Activated CD4-positive, CD25-positive, alpha-beta regulatory T cell treated with anti-CD3 and anti-CD28 coated beads, Interleukin-2, amount 50 U/mL, for 72 hours (primary cell): ENCODE measurements around the gene TSEN34.
"Not testable (repeated sequence)": the region's sequence is repeated elsewhere in the genome, so short reads cannot be mapped to it uniquely, and the experiment has no call there.

Source experiments
- DNase-seq: peaks from one replicate; pipeline ENCODE4 v3.0.0; 2021

Gene TSEN34

DNA sequence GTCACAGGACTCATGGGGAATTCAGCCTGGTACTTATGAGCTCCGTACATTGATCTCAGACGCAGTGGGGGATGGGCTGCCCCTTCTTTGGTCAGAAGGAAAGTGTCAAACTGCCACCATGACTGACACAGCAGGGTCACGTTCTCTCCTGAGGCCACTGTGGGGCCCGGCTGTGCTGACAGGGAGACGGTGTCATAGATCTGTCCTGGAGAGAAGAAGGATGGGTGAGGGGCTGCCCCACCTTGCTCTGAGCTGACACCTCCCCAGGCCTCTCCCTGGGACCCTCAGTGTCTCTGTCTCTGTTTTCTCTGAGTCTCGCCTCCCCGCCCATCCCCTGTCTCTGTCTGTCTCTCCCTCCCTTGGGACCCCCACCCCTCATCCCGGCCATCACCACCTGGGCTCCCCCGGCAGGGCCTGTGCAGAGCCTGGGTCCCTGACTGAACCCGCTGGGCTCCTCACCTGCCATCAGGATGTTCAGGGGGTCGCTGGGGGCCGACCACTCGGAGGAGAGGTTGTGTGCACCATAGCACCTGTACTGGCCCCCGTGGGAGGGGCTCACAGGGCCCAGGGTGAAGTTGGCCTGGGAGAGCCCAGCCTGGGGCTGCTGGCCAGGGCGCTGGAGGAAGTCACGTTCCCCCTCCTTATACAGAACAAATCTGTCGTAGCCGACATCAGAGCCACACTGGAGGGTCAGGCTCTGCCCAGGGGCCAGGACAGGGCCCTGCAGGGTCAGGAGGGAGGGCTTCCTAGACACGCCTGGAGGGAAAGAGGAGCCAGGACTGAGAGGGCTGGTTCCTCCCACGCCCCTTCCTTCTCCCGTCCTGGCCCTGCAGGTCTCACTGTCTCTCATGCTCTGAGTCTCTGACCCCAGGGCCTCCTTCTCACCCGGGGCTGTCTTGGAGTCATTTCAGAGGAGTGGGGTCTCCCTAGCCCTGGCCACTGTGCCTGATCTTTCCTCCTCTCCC is 49.5 kb downstream of the TSEN34 start:
- DNase-seq: not testable (repeated sequence)

DNA sequence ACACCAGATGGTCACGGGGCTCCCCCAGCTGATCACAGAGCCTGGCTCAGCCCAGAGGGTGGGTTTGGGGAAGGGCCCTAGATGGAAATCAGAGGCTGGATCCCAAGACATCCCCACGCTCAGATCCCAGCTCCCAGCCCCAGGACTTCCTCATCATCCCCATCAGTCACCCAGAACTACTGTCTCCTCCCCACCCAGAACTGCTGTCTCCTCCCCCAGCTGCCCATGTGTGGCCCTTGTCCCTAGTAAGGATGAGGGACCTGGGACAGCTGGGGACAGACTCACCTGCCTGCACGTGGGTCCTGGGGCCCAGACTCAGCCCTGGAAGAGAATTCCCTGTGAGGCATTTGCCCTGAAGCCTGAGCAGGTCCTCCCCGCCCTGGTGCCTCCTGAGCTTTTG is 51.1 kb downstream of the TSEN34 start:
- not testable (repeated sequence) for DNase-seq

DNA sequence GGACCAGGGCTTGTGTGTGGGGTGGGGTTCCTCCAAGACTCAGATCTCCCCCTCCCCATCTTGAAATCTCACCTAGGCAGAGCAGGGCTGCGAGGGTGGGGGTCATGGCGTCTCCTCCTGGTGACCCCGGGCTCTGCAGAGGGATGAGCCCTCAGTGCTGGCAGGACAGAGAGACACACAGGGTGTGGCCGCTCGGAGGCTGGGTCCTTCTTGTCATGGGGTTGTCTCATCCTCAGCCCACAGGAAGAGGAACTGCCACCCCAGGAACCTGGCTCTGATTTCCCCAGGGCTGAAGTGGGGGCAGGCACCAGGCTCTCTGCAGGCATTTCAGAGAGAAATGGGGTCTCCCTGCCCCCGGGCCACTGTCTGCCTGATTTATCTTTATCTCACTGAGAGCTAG is 51.5 kb downstream of the TSEN34 start, which contains the start of gene LILRA6:
LILRA6 (minus strand) TSS at position 145 of the 400 bp plus-strand sequence.
- not testable (repeated sequence) for DNase-seq

DNA sequence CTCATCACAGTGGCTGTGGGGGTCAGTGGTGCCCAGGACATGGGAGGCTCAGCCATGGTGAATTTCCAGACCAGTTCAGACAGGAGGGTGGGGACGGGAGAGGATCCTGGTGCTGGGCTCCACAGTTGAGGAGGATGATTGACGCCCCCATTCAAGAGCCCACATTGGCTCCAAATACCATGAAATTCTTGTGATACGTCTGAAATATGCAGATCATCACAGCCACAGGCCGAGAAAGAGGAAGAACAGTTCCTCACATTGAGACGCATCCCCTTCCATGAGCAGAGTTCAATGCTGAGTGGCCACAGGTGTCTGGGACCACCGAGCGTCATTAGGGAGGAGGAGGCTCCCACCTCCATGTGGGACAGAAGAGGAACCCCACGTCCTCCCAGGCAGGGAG is 52.7 kb downstream of the TSEN34 start:
- DNase-seq: not testable (repeated sequence)
